Common myeloid progenitor, CD34-positive (primary cell): ENCODE results near the gene SH3TC2.
A peak's percentile ranks its signal among the peaks of the same experiment; 100 is the strongest.

Source experiments
- CTCF ChIA-PET: fragments of 350-600 bp; sonication (Branson Sonifier 250); formaldehyde crosslinking; loops from one replicate; lab custom pipeline; 2021; ENCODE audit warnings: antibody characterized with exemption; lab: Charles Lee
- POLR2A ChIA-PET: fragments of 350-600 bp; sonication (Branson Sonifier 250); formaldehyde crosslinking; loops from one replicate; lab custom pipeline; 2021; ENCODE audit warnings: antibody characterized with exemption; lab: Charles Lee
- DNase-seq, 3 donors: peaks; one replicate each; pipeline versions ENCODE4 v3.0.0 to v3.0.0-alpha.2; 2013
- H3K27ac ChIP-seq, 2 experiments: 1 replicate in 1 of 2; 2 replicates in 1 of 2; pipeline ENCODE4 v1.7.0; 2013; ENCODE audit warnings: inconsistent platforms in 2 of 2, low read length in 2 of 2, mild to moderate bottlenecking in 2 of 2, low read depth in 1 of 2, moderate library complexity in 1 of 2; ENCODE audit not compliant: severe bottlenecking in 2 of 2, insufficient read depth in 1 of 2, poor library complexity in 1 of 2
- H3K27me3 ChIP-seq, 5 experiments: replicated peaks in 2 of 5; 1 replicate in 3 of 5; 2 replicates in 2 of 5; pipeline versions ENCODE4 v1.6.1 to v1.7.0; 2013; ENCODE audit warnings: low read length in 4 of 5, mild to moderate bottlenecking in 2 of 5, moderate library complexity in 2 of 5, inconsistent platforms in 1 of 5; ENCODE audit not compliant: insufficient read depth in 5 of 5, control insufficient read depth in 4 of 5
- H3K36me3 ChIP-seq, 4 experiments: 1 replicate in 2 of 4; 2 replicates in 2 of 4; pipeline versions ENCODE4 v1.6.1 to v1.7.0; 2013; ENCODE audit warnings: low read length in 3 of 4, control low read depth in 1 of 4, mild to moderate bottlenecking in 1 of 4; ENCODE audit not compliant: control insufficient read depth in 4 of 4, insufficient read depth in 4 of 4
- H3K4me1 ChIP-seq, 4 experiments: 1 replicate in 3 of 4; 2 replicates in 1 of 4; pipeline versions ENCODE4 v1.6.1 to v1.7.1; 2013; ENCODE audit warnings: low read length in 3 of 4, mild to moderate bottlenecking in 3 of 4, control low read depth in 1 of 4, inconsistent platforms in 1 of 4, moderate library complexity in 1 of 4; ENCODE audit not compliant: control insufficient read depth in 4 of 4, insufficient read depth in 4 of 4; ENCODE audit errors: control extremely low read depth in 1 of 4
- H3K4me3 ChIP-seq, 7 experiments: 1 replicate in 4 of 7; 2 replicates in 3 of 7; pipeline versions ENCODE4 v1.5.1 to v1.7.0; 2013; ENCODE audit warnings: mild to moderate bottlenecking in 7 of 7, low read length in 6 of 7, moderate library complexity in 6 of 7, inconsistent platforms in 2 of 7, low read depth in 2 of 7, control low read depth in 1 of 7; ENCODE audit not compliant: insufficient read depth in 4 of 7, control insufficient read depth in 1 of 7; ENCODE audit errors: extremely low read depth in 1 of 7
- H3K9me3 ChIP-seq, 5 experiments: 1 replicate in 4 of 5; 2 replicates in 1 of 5; pipeline versions ENCODE4 v1.6.1 to v1.7.1; 2013; ENCODE audit warnings: low read length in 4 of 5, mild to moderate bottlenecking in 2 of 5, inconsistent platforms in 1 of 5, low read depth in 1 of 5, moderate library complexity in 1 of 5; ENCODE audit not compliant: control insufficient read depth in 4 of 5, insufficient read depth in 2 of 5; ENCODE audit errors: control extremely low read depth in 1 of 5
- WGBS: methylation state at CpG from one replicate; pipeline ENCODE4 v1.1.5; 2013; ENCODE audit not compliant: insufficient coverage; 5-methylcytosine and 5-hydroxymethylcytosine counted together

The SH3TC2 gene

DNA sequence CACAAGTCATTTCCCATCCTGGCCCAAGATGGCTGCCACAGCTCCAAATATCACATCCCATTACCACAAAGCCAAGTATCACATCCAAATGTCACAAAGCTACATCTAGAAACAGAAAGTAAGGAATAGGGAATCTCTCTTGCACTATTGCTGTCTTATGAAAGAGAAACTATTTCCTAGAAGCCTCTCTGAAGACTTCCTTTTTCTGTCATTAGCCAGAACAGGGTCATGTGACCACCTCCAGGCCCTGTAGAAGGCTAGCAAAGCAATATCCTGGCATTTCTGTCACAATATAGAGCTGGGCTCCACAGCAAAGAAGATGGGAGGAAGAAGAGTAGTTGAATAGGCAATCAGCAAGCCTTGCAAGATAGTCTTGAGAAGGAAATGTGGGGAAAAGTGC, 99.2 kb downstream of the SH3TC2 start:
- no peaks in the 10 kb centered on the region for H3K36me3 ChIP-seq
- POLR2A ChIA-PET = no interaction called here
- H3K4me1 ChIP-seq = peaks cover 0 to 5% (median 0%) of the 10 kb centered on the region in 4 experiments
- CTCF ChIA-PET = interaction anchor here (1.5 to 19.3 kb wide), 3 partner anchors 10 to 225 kb away, joined by 3 to 361 read pairs (median 8); no protein-coding TSS in a partner anchor
- H3K9me3 ChIP-seq = no peaks in the 10 kb centered on the region
- no peak overlapping the region for H3K4me3 ChIP-seq
- H3K27ac ChIP-seq = no peak overlapping the region
- no peaks in the 10 kb centered on the region for H3K27me3 ChIP-seq
- DNase-seq = peak in 2 of 3 donors; percentile 54 to 59

GRCh38 chr5:148962761-148963324, 100.0 kb downstream of the SH3TC2 start:
- WGBS = 100% methylated on average over 2 of the region's 3 CpGs
- DNase-seq = no peak
- no peak overlapping the region for H3K4me3 ChIP-seq
- H3K9me3 ChIP-seq = no peaks in the 10 kb centered on the region
- CTCF ChIA-PET = interaction anchor here (0.7 to 19.3 kb wide), 8 partner anchors 9 to 225 kb away, joined by 3 to 361 read pairs (median 4); no protein-coding TSS in a partner anchor
- H3K4me1 ChIP-seq = peaks cover 0 to 5% (median 0%) of the 10 kb centered on the region in 4 experiments
- no peak overlapping the region for H3K27ac ChIP-seq
- H3K36me3 ChIP-seq = no peaks in the 10 kb centered on the region
- POLR2A ChIA-PET = no interaction called here
- no peaks in the 10 kb centered on the region for H3K27me3 ChIP-seq

DNA sequence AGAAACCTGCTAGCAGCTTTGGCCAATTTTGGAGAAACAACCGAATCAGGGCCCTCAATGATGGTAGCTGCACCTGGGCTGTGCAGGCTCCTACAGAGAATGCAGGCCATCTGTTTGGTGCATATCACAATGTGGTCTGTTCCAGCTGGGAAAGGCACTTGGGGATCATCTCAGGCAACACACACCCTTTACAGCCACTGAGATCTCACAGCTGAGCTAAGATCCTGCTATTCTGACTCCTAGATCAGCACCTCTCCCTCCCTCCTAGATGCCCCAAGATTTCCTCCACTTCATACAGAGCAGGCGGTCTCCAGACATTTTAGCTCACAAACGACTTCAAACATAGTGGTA, 100.7 kb downstream of the SH3TC2 start:
- 80% methylated on average over 1 of the region's 3 CpGs for WGBS
- Histone ChIP-seq H3K4me3 (no peak overlapping the region), H3K27ac (no peak overlapping the region), H3K27me3 (no peaks in the 10 kb centered on the region), H3K4me1 (peaks cover 0 to 5% (median 0%) of the 10 kb centered on the region in 4 experiments), H3K36me3 (no peaks in the 10 kb centered on the region), H3K9me3 (no peaks in the 10 kb centered on the region)
- DNase-seq = no peak
- ChIA-PET POLR2A (no interaction called here), CTCF (interaction anchor here (1.0 to 19.3 kb wide), 8 partner anchors 21 to 224 kb away, joined by 3 to 361 read pairs (median 4); no protein-coding TSS in a partner anchor)

GRCh38 chr5:148961261-148962199, 101.3 kb downstream of the SH3TC2 start:
- WGBS = 95% methylated on average over 5 of the region's 8 CpGs
- DNase-seq = no peak
- no peak overlapping the region for H3K27ac ChIP-seq
- peaks cover 0 to 5% (median 0%) of the 10 kb centered on the region in 4 experiments for H3K4me1 ChIP-seq
- ChIA-PET CTCF (interaction anchor here (1.0 to 19.3 kb wide), 9 partner anchors 10 to 223 kb away, joined by 3 to 361 read pairs (median 3); no protein-coding TSS in a partner anchor), POLR2A (no interaction called here)
- no peak overlapping the region for H3K4me3 ChIP-seq
- H3K36me3 ChIP-seq = no peaks in the 10 kb centered on the region
- no peaks in the 10 kb centered on the region for H3K27me3 ChIP-seq
- H3K9me3 ChIP-seq = no peaks in the 10 kb centered on the region

DNA sequence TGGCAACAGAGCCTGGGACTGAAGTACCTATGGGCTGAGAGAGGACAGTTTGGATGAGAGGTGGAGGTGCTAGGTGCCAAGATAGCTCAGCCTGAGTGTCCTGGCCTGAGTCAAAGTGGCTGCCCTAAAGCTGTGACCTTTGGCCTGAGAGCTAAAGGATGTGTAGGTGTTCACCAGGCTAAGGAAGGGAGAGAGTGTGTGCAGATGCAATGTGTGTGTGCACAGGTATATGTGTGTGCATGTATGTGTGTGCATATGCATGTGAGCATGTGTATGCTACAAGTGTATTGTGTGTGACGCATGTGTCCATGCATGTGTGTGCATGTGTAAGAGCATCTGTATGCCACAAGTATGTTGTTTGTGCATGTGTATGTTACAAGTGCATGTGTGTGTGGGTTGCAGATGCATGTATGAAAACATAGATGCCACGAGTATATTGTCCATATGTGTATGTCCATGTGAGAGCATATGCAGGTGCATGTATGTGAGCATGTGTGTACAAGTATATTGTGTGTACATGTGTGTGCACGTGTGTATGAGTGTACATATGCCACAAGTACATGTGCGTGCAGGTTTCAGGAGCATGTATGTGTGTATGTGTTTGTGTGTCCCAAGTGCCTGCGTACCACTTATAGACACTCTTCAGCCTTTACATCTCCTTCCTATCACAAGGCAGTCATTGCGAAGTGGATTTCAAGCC, 102.6 kb downstream of the SH3TC2 start:
- no peaks in the 10 kb centered on the region for H3K9me3 ChIP-seq
- no peak overlapping the region for H3K4me3 ChIP-seq
- H3K36me3 ChIP-seq = no peaks in the 10 kb centered on the region
- peaks cover 0 to 5% (median 0%) of the 10 kb centered on the region in 4 experiments for H3K4me1 ChIP-seq
- POLR2A ChIA-PET = no interaction called here
- H3K27me3 ChIP-seq = no peaks in the 10 kb centered on the region
- H3K27ac ChIP-seq = no peak overlapping the region
- DNase-seq = no peak
- CTCF ChIA-PET = interaction anchor here (0.6 to 19.3 kb wide), 8 partner anchors 41 to 517 kb away, joined by 3 to 361 read pairs (median 3); no protein-coding TSS in a partner anchor
- WGBS = 98% methylated on average over 3 of the region's 6 CpGs

DNA sequence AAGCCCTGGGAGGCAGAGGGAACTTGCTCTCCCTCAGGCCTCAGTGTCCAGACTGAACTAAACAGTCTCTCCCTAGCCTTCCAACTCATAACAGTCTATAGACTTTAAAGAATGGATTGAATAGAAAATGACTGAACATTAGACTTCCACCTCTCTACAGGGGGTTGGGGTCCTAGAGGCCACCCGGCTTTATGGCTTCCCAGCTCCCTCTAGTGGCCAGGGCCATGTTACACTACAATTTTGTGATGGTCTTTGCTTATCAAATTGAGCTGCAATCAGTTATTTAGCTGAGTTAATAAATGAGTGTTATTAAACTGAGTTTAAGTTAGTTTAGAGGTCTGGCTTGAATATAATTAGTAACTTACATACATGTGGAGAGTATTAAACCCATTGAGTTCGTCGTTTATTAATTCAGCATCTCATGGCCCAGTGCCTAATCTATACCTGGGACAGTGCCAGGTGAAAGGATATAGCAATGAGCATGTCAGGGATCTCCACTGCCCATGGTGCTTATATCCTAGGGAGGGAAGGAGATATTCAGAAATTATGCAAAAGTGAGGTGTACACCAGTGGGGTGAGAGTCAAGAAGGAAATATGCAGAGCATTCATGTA, 105.2 kb downstream of the SH3TC2 start:
- ChIA-PET CTCF (interaction anchor here (0.6 to 19.3 kb wide), 33 partner anchors 9 to 778 kb away, joined by 3 to 361 read pairs (median 4); no protein-coding TSS in a partner anchor), POLR2A (interaction anchor here (0.9 kb wide), 1 partner anchor 215 kb away, joined by 3 read pairs; no protein-coding TSS in a partner anchor)
- Histone ChIP-seq H3K4me1 (peaks cover 0 to 11% (median 2%) of the 10 kb centered on the region in 4 experiments), H3K27me3 (no peaks in the 10 kb centered on the region), H3K4me3 (no peak overlapping the region), H3K27ac (no peak overlapping the region), H3K9me3 (no peaks in the 10 kb centered on the region), H3K36me3 (no peaks in the 10 kb centered on the region)
- 40% methylated on average over 3 of the region's 3 CpGs for WGBS
- DNase-seq = peak; percentile 54 to 77 (median 73)
